CD4-positive, alpha-beta T cell treated with Interleukin-21 for 1 hour (primary cell): ENCODE data around the gene NOTCH1.

ENCODE experiments used
- DNase-seq: peaks from one replicate; pipeline ENCODE4 v3.0.0-alpha.2; 2020

The NOTCH1 gene

GRCh38 chr9:136499071-136499934 lies 46.5 kb downstream of the NOTCH1 start:
- DNase-seq, result no peak

- DNase-seq, result no peak
These were observed 47.7 kb downstream of the NOTCH1 start for GRCh38 chr9:136497916-136498695.

- DNase-seq, result no peak
These were observed 48.8 kb downstream of the NOTCH1 start for GRCh38 chr9:136496801-136497620.

GRCh38 chr9:136496181-136496580 lies 49.7 kb downstream of the NOTCH1 start:
- no peak for DNase-seq

- DNase-seq, result no peak
These were observed 50.5 kb downstream of the NOTCH1 start for GRCh38 chr9:136495238-136495800.

GRCh38 chr9:136494531-136495215 lies 51.2 kb downstream of the NOTCH1 start:
- DNase-seq, result no peak

GRCh38 chr9:136494012-136494411 lies 51.8 kb downstream of the NOTCH1 start:
- DNase-seq, result no peak

GRCh38 chr9:136493567-136493971 lies 52.3 kb downstream of the NOTCH1 start:
- DNase-seq, result no peak

GRCh38 chr9:136492978-136493522 lies 52.8 kb downstream of the NOTCH1 start:
- no peak for DNase-seq

GRCh38 chr9:136489731-136490130 lies 56.1 kb downstream of the NOTCH1 start:
- no peak for DNase-seq

GRCh38 chr9:136488247-136489214 lies 57.3 kb downstream of the NOTCH1 start:
- DNase-seq, result peak; percentile 77

GRCh38 chr9:136487672-136488071 lies 58.2 kb downstream of the NOTCH1 start:
- DNase-seq, result no peak

- DNase-seq, result no peak
These were observed 58.8 kb downstream of the NOTCH1 start for GRCh38 chr9:136486823-136487620.

GRCh38 chr9:136486131-136486530 lies 59.7 kb downstream of the NOTCH1 start:
- DNase-seq, result no peak

- peak; percentile 82 for DNase-seq
These were observed 60.5 kb downstream of the NOTCH1 start for GRCh38 chr9:136485049-136486045.

GRCh38 chr9:136484153-136485048 lies 61.4 kb downstream of the NOTCH1 start:
- no peak for DNase-seq

GRCh38 chr9:136483589-136484152 lies 62.2 kb downstream of the NOTCH1 start:
- peak; percentile 95 for DNase-seq
